ENCODE data around the gene C16orf96.

DNA sequence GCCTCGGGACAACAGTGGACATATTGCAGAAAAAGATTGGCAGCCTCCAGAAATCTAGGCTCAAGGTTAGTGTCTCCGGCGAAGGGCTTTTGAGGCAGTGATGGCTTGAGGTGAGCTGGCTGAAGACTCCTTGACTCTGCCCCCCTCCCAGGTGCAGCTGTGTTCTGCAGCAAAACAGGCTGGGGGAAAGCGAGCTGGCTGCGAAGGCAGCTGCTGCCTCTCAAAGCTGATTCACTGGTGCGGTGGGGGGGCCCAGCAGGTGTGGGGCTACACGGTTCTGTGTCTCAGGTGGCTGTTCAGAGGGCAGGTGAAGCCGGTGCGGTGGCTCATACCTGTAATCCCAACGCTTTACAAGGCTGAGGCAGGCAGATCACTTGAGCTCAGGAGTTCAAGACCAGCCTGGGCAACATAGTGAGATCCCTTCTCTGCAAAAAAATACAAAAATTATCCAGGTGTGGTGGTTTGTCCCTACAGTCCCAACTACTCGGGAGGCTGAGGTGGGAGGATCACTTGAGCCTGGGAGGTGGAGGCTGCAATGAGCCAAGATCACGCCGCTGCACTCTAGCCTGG lies 22.9 kb downstream of the C16orf96 start:
- TF ChIP-seq, protein P1, sequence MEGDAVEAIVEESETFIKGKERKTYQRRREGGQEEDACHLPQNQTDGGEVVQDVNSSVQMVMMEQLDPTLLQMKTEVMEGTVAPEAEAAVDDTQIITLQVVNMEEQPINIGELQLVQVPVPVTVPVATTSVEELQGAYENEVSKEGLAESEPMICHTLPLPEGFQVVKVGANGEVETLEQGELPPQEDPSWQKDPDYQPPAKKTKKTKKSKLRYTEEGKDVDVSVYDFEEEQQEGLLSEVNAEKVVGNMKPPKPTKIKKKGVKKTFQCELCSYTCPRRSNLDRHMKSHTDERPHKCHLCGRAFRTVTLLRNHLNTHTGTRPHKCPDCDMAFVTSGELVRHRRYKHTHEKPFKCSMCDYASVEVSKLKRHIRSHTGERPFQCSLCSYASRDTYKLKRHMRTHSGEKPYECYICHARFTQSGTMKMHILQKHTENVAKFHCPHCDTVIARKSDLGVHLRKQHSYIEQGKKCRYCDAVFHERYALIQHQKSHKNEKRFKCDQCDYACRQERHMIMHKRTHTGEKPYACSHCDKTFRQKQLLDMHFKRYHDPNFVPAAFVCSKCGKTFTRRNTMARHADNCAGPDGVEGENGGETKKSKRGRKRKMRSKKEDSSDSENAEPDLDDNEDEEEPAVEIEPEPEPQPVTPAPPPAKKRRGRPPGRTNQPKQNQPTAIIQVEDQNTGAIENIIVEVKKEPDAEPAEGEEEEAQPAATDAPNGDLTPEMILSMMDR (conservative IDR thresholded peaks at IDR 0.05) = no peak
- no peak for TF ChIP-seq EZH2 (IDR thresholded peaks at IDR 0.05; ENCODE audit: low read depth)
